Gastroesophageal sphincter (tissue), 3 donors: ENCODE results near the gene HMOX1.

Experiments used
- EP300 ChIP-seq: sonication (generic); formaldehyde crosslinking; IDR thresholded peaks from one replicate; pipeline ENCODE4 v1.6.1; 2017; ENCODE audit warnings: antibody characterized with exemption, mild to moderate bottlenecking
- POLR2A ChIP-seq, 2 donors: fragments of 450-650 bp; IDR thresholded peaks; one replicate each; pipeline ENCODE4 v1.6.1; 2017; ENCODE audit warnings: antibody characterized with exemption in 2 of 2, mild to moderate bottlenecking in 2 of 2, moderate library complexity in 1 of 2
- POLR2AphosphoS5 ChIP-seq: sonication (generic); formaldehyde crosslinking; IDR thresholded peaks from one replicate; pipeline ENCODE4 v1.6.1; 2017; ENCODE audit warnings: antibody characterized with exemption
- TF ChIP-seq, protein P1 (sequence below), 4 experiments: fragments of 200-600 bp in 2 of 4; fragments of 450-650 bp in 2 of 4; sonication (generic) in 1 of 4; IDR thresholded peaks; one replicate each; pipeline ENCODE4 v1.5.1; 2017 to 2019; ENCODE audit warnings: antibody characterized with exemption in 4 of 4, mild to moderate bottlenecking in 2 of 4, moderate library complexity in 2 of 4

DNA sequence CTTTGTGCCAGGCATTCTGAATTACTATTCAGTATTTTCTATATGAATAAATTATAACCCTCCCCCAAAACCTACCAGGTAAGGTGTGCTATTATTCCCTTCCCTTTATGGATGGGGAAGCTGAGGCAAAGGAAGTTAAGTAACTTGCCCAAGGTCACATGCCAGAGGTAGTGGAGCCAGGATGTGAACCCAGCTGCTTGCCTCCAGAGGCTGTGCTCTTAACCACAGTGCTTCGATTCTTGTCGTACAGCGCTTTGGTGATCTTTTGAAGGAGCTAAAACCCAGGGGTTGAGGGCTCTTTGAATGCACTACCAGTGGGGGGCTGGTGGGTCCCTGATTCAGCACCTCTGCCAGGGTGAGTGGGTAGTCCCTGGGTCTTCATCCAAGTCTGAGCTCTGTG lies 37.8 kb downstream of the HMOX1 start:
- TF ChIP-seq POLR2A (IDR thresholded peaks at IDR 0.05): no peak
- no peak for TF ChIP-seq EP300
- TF ChIP-seq POLR2AphosphoS5: no peak
- TF ChIP-seq, protein P1, sequence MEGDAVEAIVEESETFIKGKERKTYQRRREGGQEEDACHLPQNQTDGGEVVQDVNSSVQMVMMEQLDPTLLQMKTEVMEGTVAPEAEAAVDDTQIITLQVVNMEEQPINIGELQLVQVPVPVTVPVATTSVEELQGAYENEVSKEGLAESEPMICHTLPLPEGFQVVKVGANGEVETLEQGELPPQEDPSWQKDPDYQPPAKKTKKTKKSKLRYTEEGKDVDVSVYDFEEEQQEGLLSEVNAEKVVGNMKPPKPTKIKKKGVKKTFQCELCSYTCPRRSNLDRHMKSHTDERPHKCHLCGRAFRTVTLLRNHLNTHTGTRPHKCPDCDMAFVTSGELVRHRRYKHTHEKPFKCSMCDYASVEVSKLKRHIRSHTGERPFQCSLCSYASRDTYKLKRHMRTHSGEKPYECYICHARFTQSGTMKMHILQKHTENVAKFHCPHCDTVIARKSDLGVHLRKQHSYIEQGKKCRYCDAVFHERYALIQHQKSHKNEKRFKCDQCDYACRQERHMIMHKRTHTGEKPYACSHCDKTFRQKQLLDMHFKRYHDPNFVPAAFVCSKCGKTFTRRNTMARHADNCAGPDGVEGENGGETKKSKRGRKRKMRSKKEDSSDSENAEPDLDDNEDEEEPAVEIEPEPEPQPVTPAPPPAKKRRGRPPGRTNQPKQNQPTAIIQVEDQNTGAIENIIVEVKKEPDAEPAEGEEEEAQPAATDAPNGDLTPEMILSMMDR (IDR thresholded peaks at IDR 0.05): no peak
